Ovary (tissue), 3 donors: ENCODE measurements around the gene LMO1.

Source experiments
- CTCF ChIP-seq, 3 donors: fragments of 450-650 bp in 2 of 3; fragments of 200-600 bp in 1 of 3; IDR thresholded peaks; one replicate each; pipeline versions ENCODE4 v1.5.1 to v1.8.0; 2016 to 2022; ENCODE audit warnings: antibody characterized with exemption in 3 of 3, mild to moderate bottlenecking in 1 of 3
- EP300 ChIP-seq: sonication (generic); formaldehyde crosslinking; IDR thresholded peaks from one replicate; pipeline ENCODE4 v1.6.1; 2017; ENCODE audit warnings: antibody characterized with exemption
- POLR2A ChIP-seq: fragments of 450-650 bp; IDR thresholded peaks from one replicate; pipeline ENCODE4 v1.6.1; 2017; ENCODE audit warnings: antibody characterized with exemption, mild to moderate bottlenecking, moderate library complexity
- donor health status: DM: no; HTN: no; CAD: no.

- TF ChIP-seq CTCF (IDR thresholded peaks at IDR 0.05) (no peak), POLR2A (no peak), EP300 (no peak)
These were observed 83.2 kb downstream of the LMO1 start for GRCh38 chr11:8180469-8180868.
